ENCODE measurements around the gene UBE2H.
"Not testable (repeated sequence)": the region's sequence is repeated elsewhere in the genome, so short reads cannot be mapped to it uniquely, and the experiment has no call there.

The UBE2H gene

DNA sequence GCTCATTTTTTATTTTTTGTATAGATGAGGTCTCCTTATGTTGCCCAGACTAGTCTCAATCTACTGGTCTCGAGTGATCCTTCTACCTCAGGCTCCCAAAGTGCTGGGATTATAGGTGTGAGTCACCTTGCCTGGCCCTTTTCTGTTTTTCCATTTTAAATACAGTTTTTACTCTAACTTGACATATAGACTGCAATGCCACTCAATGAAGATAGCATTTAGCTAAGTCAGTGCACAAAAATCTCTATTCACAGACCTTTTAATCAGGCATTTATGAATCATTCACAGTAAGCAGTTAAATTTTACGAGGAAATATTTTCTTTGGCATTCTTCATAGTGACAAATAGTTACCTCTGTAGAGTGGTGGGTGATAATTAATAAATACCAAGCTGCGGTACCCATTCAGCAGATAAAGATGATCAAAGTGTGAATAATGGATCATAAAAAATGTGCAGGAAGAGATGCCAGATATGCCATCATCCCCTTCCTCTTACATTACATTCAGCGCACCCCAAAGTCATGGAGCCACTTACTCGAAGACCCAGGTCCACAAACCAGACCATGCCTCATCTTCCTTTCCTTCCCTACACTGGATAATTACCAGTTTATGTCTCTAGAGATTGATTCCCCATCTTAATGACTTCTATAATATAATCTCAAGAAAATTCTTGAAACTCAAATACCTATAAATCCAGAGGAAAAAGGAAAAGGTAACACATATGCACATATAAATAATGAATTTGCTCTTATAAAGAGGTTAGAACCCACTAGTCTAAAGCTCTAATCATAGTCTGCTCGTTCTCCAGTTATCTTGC lies 56.0 kb downstream of the UBE2H start:
- DNase-seq (ENCODE audit: low spot score) = no peak
- TF ChIP-seq, protein P1, sequence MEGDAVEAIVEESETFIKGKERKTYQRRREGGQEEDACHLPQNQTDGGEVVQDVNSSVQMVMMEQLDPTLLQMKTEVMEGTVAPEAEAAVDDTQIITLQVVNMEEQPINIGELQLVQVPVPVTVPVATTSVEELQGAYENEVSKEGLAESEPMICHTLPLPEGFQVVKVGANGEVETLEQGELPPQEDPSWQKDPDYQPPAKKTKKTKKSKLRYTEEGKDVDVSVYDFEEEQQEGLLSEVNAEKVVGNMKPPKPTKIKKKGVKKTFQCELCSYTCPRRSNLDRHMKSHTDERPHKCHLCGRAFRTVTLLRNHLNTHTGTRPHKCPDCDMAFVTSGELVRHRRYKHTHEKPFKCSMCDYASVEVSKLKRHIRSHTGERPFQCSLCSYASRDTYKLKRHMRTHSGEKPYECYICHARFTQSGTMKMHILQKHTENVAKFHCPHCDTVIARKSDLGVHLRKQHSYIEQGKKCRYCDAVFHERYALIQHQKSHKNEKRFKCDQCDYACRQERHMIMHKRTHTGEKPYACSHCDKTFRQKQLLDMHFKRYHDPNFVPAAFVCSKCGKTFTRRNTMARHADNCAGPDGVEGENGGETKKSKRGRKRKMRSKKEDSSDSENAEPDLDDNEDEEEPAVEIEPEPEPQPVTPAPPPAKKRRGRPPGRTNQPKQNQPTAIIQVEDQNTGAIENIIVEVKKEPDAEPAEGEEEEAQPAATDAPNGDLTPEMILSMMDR (IDR thresholded peaks at IDR 0.05; ENCODE audit: extremely low read depth, missing control alignments) = no peak

DNA sequence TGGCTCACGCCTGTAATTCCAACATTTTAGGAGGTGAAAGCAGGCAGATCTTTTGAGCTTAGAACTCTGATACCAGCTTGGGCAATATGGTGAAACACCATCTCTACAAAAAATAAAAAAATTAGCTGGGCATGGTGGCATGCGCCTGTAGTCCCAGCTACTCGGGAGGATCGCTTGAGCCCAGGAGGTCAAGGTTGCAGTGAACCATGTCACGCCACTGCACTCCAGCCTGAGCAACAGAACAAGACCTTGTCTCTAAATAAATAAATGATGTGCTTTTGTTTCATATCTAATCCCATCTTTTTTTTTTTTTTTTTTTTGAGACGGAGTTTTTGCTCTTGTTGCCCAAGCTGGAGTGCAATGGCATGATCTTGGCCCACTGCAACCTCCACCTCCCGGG lies 58.6 kb downstream of the UBE2H start:
- not testable (repeated sequence) for DNase-seq (ENCODE audit: low spot score)

DNA sequence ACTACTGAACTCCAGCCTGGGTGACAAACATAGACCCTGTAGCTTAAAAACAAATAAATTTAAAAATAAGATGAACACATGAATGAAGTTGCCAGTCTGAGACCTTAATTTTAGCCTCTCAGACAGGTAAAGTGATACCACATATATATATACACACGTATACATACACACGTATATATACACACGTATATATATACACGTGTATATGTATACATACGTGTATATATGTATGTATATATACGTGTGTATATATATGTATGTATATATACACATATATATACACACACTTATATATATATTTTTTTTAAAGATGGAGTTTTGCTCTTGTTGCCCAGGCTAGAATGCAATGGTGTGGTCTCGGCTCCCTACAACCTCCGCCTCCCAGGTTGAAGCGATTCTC lies 62.7 kb downstream of the UBE2H start:
- TF ChIP-seq, protein P1 (IDR thresholded peaks at IDR 0.05; ENCODE audit: extremely low read depth, missing control alignments) = no peak

GRCh38 chr7:129889133-129889844 lies 63.5 kb downstream of the UBE2H start:
- TF ChIP-seq, protein P1 (IDR thresholded peaks at IDR 0.05; ENCODE audit: extremely low read depth, missing control alignments) = no peak
- no peak for DNase-seq (ENCODE audit: low spot score)

More for the DNA sequence above, 62.7 kb downstream of the UBE2H start:
- DNase-seq (ENCODE audit: low spot score) = no peak

- no peak for DNase-seq (ENCODE audit: low spot score)
- TF ChIP-seq, protein P1 (IDR thresholded peaks at IDR 0.05; ENCODE audit: extremely low read depth, missing control alignments) = no peak
These were observed 64.9 kb downstream of the UBE2H start for GRCh38 chr7:129887865-129888264.

- no peak for DNase-seq (ENCODE audit: low spot score)
- TF ChIP-seq, protein P1 (IDR thresholded peaks at IDR 0.05; ENCODE audit: extremely low read depth, missing control alignments) = no peak
These were observed 66.0 kb downstream of the UBE2H start for GRCh38 chr7:129886818-129887186.

GRCh38 chr7:129886167-129886817 lies 66.5 kb downstream of the UBE2H start:
- TF ChIP-seq, protein P1 (IDR thresholded peaks at IDR 0.05; ENCODE audit: extremely low read depth, missing control alignments) = no peak
- no peak for DNase-seq (ENCODE audit: low spot score)

All from GM20000 (cell line).